HG03469 (cell line): ENCODE results near the gene CAPZA1.

ENCODE experiments used
- ATAC-seq: cut with Tn5 transposase; IDR thresholded peaks from one replicate; pipeline ENCODE4 v1.9.1; 2021; ENCODE audit warnings: mild to moderate bottlenecking, moderate library complexity, moderate number of reproducible peaks; ENCODE audit not compliant: unreplicated experiment

Gene CAPZA1

DNA sequence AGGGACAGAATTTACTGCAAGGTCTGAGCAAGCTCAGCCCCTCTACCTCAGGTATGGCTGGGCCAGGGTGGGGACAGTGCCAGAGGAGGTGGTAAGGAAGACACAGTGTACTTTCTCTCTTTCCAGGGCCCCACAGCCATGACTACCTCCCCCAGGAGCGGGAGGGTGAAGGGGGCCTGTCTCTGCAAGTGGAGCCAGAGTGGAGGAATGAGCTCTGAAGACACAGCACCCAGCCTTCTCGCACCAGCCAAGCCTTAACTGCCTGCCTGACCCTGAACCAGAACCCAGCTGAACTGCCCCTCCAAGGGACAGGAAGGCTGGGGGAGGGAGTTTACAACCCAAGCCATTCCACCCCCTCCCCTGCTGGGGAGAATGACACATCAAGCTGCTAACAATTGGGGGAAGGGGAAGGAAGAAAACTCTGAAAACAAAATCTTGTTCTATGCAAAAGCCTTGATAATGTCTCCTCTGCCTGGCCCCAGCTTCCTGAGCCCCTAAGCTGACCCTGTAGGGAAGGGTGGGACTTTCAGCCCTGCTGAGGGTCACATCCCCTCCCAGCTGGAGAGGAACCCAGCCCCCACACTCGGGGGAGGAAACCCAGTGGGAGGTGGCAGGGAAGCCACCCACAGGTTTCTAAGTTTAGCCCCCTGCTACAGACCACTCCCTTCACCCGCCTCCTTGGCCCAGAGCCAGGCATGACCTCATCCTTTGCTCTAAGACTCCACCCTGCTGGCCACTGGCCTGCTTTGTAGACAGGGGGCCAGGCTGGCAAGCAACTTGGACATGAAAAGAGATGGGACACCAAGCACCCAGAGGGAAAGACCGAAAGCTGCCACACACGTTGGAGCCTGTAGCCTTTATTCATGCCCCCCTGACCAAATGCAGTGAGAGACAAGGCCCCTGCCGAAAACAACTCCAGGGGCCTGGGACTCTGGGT is 80.9 kb downstream of the CAPZA1 start:
- no peak for ATAC-seq

GRCh38 chr1:112701227-112702066 is 81.8 kb downstream of the CAPZA1 start:
- ATAC-seq = no peak

- no peak for ATAC-seq
Observed at GRCh38 chr1:112702067-112702395, 82.4 kb downstream of the CAPZA1 start.

GRCh38 chr1:112702420-112703261 is 83.0 kb downstream of the CAPZA1 start:
- no peak for ATAC-seq

GRCh38 chr1:112703706-112704105 is 84.1 kb downstream of the CAPZA1 start:
- ATAC-seq = no peak

- no peak for ATAC-seq
Observed at GRCh38 chr1:112704391-112704933, 84.8 kb downstream of the CAPZA1 start.

GRCh38 chr1:112704934-112705627 is 85.4 kb downstream of the CAPZA1 start:
- peak; percentile 37 for ATAC-seq

- peak; percentile 27 for ATAC-seq
Observed at GRCh38 chr1:112706505-112707220, 87.0 kb downstream of the CAPZA1 start, which contains the start of gene RHOC. RHOC (minus strand) TSS chr1:112707127; CDS start chr1:112703799, 3,328 bp downstream.

DNA sequence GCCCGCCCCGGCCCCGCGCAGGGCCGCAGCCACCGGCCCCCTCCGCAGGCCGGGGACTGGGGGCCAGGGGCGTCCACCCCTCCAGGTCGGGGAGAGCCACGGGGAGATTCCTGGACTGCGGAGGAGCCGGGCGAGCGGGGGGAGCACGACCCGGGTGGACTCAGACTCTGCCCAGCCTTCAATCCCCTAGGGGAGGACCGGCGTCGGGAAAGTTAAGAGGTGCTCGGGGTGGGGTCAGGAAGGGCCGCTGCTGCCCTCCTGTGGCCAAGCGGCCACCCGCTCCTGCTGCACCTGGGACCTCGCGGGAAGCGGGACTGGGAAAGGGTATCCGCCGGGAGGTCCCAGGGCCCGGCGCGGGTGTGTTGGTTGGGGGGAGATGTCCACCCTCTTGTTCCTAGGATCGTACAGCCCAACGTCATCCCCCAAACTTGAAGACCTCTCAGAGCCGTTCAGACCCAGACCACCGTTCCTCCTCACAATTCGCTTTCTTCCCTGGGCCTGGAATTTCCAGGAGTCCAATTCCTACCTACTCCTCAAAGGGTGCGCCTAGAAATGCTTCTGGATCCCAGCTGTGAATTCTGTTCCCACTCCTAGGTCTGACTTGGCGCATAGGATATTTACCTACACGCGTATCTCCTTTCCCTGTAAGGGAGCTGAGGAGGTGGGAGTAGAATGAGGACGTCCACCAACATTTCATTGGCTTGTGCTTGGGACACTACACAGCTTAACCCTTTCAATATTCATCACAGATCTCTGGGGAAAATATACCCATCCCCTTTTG is 87.8 kb downstream of the CAPZA1 start:
- peak; percentile 37 for ATAC-seq

DNA sequence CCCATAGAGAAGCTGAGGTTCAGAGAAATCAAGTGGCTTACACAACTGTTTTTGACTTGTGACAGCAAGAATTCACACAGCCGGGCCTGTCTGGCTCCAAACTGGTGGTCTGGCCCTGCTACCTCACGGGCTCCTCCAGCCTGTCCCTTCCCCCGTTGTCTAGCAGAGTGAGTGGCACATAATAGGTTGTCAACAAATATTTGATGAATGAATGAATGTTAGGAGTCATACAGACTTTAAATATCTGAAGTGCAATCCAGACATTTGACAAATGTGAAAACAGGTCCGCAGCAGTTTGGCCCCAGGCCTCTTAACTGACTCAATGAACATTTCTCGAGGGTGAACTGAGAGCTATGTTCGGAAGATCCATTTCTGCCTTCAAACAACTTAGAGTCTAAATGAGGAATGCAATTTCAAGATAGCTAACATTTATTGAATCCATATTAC is 88.4 kb downstream of the CAPZA1 start:
- ATAC-seq = no peak

- ATAC-seq = no peak
Observed at GRCh38 chr1:112708489-112708888, 88.9 kb downstream of the CAPZA1 start.

DNA sequence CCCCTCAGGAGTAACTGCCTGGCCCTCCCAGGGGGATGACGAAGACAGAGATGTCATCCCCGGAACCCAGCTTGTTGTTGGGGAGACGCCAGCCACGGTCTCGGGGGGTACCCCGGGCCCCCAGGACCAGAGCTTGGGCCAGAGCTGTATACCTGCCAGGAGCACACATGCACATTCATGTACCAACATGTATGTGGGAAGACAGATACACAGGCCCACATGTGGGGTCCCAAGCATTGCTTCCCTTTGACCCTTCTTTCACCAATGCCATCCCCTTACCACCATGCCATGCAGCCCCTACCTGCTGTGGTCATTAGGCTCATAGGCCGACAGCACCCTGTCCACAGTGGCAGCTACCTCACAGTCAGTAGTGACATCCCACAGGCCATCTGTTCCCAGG is 90.5 kb downstream of the CAPZA1 start:
- ATAC-seq = no peak

GRCh38 chr1:112710586-112710985 is 91.0 kb downstream of the CAPZA1 start:
- no peak for ATAC-seq

- no peak for ATAC-seq
Observed at GRCh38 chr1:112711041-112711440, 91.4 kb downstream of the CAPZA1 start.

GRCh38 chr1:112711670-112712069 is 92.0 kb downstream of the CAPZA1 start:
- ATAC-seq = no peak

- ATAC-seq = no peak
Observed at GRCh38 chr1:112712191-112712590, 92.6 kb downstream of the CAPZA1 start.

DNA sequence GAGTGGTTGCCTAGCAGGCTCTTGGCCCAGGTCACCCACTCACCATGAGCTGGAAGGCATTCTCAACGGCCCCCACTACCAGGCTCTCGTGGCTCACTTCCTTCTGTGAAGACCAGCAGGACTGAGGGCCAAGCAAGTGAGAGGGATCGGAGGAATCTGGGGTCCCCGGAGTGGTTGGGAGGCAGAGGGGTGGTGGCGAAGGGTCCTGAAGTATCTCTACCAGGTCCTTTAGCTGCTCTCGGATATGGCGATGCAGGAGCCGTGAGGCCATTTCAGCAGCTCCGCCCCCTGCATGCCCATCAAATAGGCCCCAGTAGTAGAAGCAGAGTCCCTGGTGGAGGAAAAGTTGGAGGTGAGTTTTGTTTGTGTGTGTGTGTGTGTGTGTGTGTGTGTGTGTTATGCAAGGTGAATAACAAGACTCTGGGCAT is 93.1 kb downstream of the CAPZA1 start:
- ATAC-seq = no peak
